ENCODE measurements around the gene NEU2.
"Not testable (repeated sequence)": the region's sequence is repeated elsewhere in the genome, so short reads cannot be mapped to it uniquely, and the experiment has no call there.

Gene NEU2

GRCh38 chr2:233010569-233011267, 21.8 kb upstream of the NEU2 start:
- no peak for DNase-seq (ENCODE audit: low read depth in 1 of 2, low spot score in 1 of 2)

GRCh38 chr2:233011268-233011650, 21.2 kb upstream of the NEU2 start:
- no peak for DNase-seq (ENCODE audit: low read depth in 1 of 2, low spot score in 1 of 2)

GRCh38 chr2:233011702-233012131, 20.8 kb upstream of the NEU2 start:
- DNase-seq (ENCODE audit: low read depth in 1 of 2, low spot score in 1 of 2) = no peak

- no peak for DNase-seq (ENCODE audit: low read depth in 1 of 2, low spot score in 1 of 2)
These were observed 20.0 kb upstream of the NEU2 start for GRCh38 chr2:233012301-233012971.

DNA sequence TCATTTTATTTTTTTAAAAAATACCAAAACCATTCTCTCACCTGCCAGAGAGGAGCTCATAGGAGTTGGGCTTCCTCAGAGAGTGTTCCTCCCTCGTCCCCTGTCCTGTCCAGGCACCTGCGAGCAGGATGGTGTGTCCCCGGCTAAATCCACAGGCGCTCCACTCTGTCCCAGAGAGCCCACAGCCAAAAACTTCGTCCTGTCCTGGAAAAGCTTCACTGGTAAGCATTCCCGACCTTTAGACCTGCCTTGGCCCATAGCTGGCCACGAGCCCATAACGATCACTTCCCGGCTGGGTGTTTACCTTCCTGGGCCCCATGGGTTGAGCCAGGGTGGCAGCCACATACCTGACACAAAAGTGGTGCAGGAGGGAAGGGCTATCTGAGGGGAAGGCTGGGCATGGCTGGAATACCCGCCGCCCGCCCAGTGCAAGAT, 19.4 kb upstream of the NEU2 start, which contains the start of gene NGEF:
TSS of gene NGEF (minus strand) at position 230 of the 435 bp plus-strand sequence. CDS start 38,366 bp downstream, outside the sequence.
- DNase-seq (ENCODE audit: low read depth in 1 of 2, low spot score in 1 of 2) = no peak

GRCh38 chr2:233013650-233014049, 18.8 kb upstream of the NEU2 start:
- no peak for DNase-seq (ENCODE audit: low read depth in 1 of 2, low spot score in 1 of 2)

GRCh38 chr2:233015019-233015645, 17.3 kb upstream of the NEU2 start:
- no peak for DNase-seq (ENCODE audit: low read depth in 1 of 2, low spot score in 1 of 2)

DNA sequence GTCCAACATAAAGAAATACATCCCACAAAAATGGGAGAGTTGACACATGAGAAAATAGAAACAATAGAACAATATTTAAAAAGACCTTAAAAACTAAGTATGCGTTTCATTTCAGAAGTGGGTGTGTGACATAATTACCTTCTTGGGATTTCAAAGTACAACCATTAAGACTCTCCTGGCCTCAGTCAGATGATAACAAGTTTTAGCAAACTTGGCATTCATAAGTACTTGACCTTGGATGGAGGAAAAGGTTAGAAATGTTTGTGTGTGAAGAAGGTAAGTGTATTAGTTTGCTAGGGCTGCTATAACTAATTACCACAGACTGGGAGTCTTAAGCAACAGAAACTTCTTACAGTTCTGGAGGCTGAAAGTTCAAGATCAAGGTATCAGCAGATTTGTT, 14.5 kb upstream of the NEU2 start:
- DNase-seq (ENCODE audit: low read depth in 1 of 2, low spot score in 1 of 2) = no peak

DNA sequence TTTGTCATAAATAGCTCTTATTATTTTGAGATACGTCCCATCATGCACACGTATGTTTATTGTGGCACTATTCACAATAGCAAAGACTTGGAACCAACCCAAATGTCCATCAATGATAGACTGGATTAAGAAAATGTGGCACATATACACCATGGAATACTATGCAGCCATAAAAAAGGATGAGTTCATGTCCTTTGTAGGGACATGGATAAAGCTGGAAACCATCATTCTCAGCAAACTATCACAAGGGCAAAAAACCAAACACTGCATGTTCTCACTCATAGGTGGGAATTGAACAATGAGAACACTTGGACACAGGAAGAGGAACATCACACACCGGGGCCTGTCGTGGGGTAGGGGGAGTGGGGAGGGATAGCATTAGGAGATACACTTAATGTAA, 12.9 kb upstream of the NEU2 start:
- not testable (repeated sequence) for DNase-seq (ENCODE audit: low read depth in 1 of 2, low spot score in 1 of 2)

- DNase-seq (ENCODE audit: low read depth in 1 of 2, low spot score in 1 of 2) = no peak
These were observed 12.0 kb upstream of the NEU2 start for GRCh38 chr2:233020454-233020853.

DNA sequence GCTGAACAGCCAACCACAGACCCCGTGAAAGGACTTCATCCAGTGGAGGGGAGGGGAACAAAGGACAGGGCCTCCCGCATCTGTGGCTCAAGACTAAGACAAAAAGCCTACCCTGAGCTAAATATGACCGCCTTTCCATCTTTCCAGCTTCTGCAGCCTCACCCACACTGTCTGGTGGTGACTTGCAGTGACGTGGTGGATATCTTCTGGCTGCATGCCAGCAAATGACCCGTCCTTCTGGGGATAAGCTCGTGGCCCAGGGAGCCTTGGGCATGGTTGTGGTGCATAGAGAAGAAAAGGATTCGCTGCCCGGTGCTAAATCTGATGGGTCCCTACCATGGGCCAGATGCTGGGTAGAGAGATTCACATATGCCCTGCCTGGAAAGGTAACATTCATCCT, 10.7 kb upstream of the NEU2 start:
- no peak for DNase-seq (ENCODE audit: low read depth in 1 of 2, low spot score in 1 of 2)

DNA sequence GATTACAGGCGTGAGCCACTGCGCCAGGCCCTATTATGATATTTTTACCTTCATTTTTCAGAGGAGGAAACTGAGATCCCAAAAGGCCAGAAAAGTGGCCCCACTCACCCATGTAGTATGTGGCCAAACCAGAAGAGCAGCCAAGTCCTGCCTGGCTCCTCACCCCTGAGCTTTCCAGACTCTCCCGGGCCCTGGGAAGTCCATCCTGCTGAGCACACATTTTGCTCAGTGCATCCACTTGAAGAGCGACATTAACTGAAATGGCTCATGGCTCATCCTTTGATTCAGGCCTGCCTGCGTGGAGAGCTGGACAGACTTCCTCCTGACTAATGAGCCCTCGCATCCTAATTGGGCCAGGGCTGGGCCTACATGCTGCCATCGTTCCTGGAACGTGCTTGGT, 9.9 kb upstream of the NEU2 start:
- DNase-seq (ENCODE audit: low read depth in 1 of 2, low spot score in 1 of 2) = no peak

DNA sequence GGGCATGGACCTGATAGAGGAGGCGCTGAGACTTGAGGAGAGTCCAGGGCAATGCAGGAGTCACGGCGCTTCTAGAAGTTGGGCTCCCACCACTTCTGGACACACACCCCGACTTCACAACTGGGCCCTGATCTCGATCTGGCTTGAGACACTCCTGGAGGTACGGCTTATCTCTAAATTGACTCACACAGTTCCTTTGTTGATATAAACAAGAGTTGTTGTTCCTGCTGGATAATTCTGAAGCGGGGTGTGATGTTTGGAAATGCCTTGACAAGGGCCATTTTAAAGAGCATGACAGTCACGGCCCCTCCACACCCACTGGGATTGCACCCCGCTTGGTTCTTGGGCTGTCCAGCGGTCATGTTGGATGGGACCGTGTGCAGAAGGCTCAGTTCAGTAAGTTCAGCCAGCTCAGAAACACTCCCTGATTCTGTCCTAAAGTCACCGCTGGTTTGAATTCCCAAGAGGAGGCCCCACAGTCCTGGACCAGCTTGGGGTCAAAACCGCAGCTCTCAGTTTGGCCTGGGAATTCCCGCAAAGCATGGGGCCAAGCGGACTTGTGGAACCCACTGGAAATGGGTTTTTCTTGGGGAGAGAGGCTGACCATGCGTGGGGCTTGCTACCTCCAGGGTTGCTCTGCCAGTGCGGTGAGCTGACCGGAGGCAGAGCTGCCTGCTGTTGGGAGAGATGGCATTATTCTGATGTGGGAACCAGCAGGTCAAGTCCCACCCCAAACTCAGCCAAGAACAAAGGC, 9.3 kb upstream of the NEU2 start:
- no peak for DNase-seq (ENCODE audit: low read depth in 1 of 2, low spot score in 1 of 2)

- no peak for DNase-seq (ENCODE audit: low read depth in 1 of 2, low spot score in 1 of 2)
These were observed 8.6 kb upstream of the NEU2 start for GRCh38 chr2:233023761-233024410.

- DNase-seq (ENCODE audit: low read depth in 1 of 2, low spot score in 1 of 2) = no peak
These were observed 6.8 kb upstream of the NEU2 start for GRCh38 chr2:233025706-233026105.

DNA sequence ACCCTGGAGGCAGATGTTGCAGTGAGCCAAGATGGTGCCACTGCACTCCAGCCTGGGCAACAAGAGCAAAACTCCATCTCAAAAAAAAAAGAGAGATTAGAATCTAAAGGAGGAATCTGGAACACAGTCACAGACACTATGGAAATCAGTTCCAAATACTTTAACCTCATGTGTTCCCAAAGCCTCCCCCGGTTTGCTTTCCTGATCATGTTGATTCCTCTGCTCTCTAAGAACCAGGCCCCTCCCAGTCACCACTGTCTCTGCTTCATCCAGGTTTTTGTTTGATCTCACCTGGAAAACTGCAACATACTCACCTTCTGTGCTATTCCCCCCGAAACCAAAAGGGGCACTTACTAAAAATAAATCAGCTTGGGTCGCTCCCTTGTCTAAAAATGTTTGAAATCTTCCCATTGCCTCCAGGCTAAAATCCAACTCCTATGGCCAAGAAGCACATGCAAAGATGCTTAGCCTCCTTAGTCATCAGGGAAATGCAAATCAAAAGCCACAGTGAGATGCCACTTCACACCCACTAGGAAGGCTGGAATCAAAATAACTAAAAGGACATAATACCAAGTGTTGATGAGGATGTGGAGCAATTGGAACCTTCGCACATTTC, 6.2 kb upstream of the NEU2 start:
- DNase-seq (ENCODE audit: low read depth in 1 of 2, low spot score in 1 of 2) = no peak

DNA sequence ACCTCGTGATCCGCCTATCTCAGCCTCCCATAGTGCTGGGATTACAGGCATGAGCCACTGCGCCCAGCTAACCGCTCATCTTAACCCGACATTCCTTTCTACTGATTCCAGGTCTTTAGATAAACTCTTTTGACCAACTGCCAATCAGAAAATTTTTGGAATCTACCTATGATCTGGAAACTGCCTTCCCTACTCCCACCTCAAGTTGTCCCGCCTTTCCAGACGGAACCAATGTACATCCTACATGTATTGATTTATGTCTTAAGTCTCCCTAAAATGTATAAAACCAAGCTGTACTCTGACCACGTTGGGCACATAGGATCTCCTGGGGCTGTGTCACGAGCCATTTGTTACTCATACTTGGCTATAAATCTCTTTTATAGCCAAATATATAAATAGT, 3.2 kb upstream of the NEU2 start:
- DNase-seq (ENCODE audit: low read depth in 1 of 2, low spot score in 1 of 2) = no peak

DNA sequence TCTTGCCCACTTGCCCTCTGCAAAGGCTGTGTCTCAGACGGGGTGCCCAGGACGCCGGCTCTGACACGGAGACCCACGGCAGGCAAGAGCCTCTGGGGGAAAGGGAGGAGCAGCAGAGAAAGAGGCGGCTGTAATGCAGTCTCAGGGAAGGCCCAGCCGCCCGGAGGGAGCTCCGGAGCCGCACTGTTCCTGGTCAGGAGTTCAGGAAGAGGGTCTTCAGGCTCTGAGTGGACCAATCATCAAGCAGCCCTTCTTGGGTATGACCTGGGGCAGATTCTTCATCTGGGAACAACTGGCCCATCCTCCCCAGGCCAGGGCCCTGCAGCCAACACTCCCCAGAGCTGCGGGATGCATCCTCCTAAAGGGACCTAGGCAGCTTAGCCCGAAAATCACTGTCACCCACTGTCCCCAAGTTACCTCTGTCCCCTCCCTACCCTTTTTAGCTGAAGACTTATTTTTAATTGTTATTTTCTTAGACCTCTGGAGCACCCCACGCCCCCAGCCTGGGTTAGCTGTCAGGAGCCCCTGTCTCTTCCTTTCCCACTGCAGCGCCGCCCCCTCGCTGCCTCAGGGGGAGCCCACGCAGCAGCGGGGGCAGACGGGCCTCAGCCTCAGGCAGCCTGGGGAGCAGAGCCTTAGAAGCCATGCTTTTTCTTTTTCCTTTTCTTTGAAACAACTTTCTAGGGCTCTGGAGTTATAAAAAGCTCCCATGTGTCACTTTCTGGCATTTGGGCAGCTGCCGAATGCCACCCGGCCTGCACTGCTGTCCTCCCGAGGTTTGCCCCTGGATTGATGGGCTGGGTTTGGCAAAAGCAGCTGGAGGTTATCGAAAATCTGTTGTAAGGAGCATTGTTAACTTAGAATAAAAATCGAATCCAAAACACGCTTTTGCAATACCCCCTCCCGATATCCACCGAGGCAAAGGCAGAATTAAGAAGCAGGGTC, 644 bp upstream of the NEU2 start:
- DNase-seq (ENCODE audit: low read depth in 1 of 2, low spot score in 1 of 2) = no peak

- DNase-seq (ENCODE audit: low read depth in 1 of 2, low spot score in 1 of 2) = no peak
These were observed 1.2 kb downstream of the NEU2 start for GRCh38 chr2:233033672-233034071.
